ENCODE data around the gene LKAAEAR1.

DNA sequence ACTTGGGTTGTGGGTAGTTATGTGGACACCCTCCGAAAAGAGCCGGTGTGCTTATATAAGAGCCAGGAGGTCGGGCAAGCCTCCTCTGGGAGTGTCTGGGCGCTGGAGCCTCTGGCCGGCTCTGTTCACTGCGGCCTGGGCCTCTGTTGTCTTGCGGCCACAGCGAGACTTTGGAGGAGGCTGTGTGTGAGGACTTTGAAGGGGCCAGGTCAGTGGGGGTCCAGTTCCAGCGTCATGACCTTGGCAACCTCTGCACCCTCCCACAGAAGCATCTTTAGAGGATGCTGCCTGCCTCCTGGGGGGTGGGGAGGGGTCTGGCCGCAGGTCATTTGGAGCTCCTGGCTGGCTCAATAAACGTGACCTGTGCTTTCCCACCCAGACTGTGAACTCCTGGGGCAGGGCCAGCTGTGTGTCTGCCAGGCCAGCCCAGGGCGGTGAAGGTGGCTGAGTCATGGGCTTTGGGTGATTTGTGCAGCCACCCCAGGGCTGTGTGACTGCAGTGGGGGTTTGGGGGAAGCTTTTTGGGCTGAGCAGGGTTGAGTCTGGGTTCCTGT, 20.0 kb downstream of the LKAAEAR1 start:
- TF ChIP-seq, protein P1, sequence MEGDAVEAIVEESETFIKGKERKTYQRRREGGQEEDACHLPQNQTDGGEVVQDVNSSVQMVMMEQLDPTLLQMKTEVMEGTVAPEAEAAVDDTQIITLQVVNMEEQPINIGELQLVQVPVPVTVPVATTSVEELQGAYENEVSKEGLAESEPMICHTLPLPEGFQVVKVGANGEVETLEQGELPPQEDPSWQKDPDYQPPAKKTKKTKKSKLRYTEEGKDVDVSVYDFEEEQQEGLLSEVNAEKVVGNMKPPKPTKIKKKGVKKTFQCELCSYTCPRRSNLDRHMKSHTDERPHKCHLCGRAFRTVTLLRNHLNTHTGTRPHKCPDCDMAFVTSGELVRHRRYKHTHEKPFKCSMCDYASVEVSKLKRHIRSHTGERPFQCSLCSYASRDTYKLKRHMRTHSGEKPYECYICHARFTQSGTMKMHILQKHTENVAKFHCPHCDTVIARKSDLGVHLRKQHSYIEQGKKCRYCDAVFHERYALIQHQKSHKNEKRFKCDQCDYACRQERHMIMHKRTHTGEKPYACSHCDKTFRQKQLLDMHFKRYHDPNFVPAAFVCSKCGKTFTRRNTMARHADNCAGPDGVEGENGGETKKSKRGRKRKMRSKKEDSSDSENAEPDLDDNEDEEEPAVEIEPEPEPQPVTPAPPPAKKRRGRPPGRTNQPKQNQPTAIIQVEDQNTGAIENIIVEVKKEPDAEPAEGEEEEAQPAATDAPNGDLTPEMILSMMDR (IDR thresholded peaks at IDR 0.05; ENCODE audit: low read length), result no peak
- no peak for TF ChIP-seq EZH2 (IDR thresholded peaks at IDR 0.05; ENCODE audit: borderline replicate concordance, low read length)
